Activated CD4-positive, alpha-beta T cell treated with anti-CD3 and anti-CD28 coated beads, Interleukin-2, Interleukin-4, amounts not matched to agents 100 ng/mL and 50 ng/mL, durations not matched to agents 16 hours and 8 hours (primary cell): ENCODE results near the gene DNAJC2.
"Not testable (repeated sequence)": the region's sequence is repeated elsewhere in the genome, so short reads cannot be mapped to it uniquely, and the experiment has no call there.

ENCODE experiments used
- DNase-seq: peaks from one replicate; pipeline ENCODE4 v3.0.0-alpha.2; 2020; ENCODE audit warnings: low spot score

DNAJC2 gene

GRCh38 chr7:103266229-103266628, 78.3 kb downstream of the DNAJC2 start:
- not testable (repeated sequence) for DNase-seq

GRCh38 chr7:103264054-103264453, 80.5 kb downstream of the DNAJC2 start:
- not testable (repeated sequence) for DNase-seq
